T-helper 9 cell (primary cell): ENCODE results near the gene GTPBP4.
"Not testable (repeated sequence)": the region's sequence is repeated elsewhere in the genome, so short reads cannot be mapped to it uniquely, and the experiment has no call there.

ENCODE experiments used
- DNase-seq: peaks from one replicate; pipeline ENCODE4 v3.0.0-alpha.2; 2020

The GTPBP4 gene

DNA sequence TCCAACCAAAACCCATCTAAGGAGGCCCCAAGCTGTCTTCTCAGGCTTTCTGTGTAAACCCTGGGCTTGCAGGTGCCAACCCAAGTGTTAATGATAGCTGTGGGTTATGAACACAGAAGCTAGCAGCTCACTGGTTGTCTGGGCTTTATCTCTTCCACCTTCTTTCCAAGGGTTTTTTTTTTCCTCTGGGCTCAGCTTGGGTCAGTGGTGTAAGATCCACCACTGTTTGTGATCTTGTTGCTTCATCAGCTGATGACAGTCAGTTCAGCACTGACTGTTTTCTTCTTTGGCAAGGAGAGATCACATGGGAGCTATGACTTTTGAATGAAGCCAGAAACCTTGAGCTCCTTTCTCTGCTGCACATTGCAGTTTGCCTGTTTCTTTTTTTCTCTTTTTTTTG lies 4.6 kb downstream of the GTPBP4 start:
- no peak for DNase-seq

DNA sequence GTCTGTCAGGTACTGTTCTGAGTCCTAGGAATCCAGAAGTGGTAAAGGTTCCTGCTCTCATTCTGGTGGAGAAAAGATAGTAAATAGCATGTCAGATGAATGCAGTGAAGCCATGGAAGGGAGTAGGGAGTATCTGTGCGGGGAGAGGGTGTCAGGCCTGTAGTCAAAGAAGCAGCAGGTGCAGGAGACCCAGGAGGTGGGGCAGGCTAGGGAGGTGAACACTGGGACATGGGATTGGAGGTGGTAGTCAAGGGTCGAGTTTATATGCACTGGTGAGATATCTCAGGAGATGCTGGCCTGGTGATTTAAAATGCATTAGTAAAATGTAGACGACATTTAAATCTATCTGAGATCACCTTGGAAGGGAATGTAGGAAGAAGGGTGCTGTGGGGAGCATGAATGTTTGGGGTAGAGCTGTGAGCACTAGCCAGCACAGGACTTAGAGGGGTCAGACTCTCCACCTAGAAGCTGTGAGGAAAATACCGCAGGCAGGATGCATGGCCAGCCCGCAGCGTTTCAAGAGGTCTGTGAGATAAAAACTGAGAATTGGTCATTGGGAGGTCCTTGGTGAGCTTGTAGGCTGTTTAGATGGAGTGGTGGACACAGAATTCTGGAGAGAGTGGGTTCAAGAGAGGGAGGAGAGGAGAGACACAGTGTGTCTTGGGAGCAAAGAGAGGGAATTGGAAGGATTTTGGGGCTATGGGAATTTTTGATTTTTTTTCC lies 6.8 kb downstream of the GTPBP4 start:
- DNase-seq: no peak

DNA sequence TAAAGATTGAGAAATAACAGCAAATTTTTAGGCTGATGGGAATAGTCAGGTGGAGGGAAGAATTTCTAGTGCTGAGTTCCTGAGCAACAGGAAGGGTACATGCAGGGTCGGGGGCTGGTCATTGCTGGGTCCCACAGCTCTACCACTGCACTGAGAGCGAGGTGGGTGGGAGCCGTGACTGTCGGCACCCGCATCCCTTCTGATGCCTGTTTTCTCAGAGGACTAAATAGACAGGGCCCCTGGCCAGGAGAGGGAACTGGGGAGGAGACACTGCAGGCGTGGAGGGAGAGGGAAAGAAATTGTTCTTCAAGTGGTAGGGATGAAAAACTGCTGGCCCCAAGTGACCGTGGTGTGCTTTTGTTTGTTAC lies 7.3 kb downstream of the GTPBP4 start:
- no peak for DNase-seq

DNA sequence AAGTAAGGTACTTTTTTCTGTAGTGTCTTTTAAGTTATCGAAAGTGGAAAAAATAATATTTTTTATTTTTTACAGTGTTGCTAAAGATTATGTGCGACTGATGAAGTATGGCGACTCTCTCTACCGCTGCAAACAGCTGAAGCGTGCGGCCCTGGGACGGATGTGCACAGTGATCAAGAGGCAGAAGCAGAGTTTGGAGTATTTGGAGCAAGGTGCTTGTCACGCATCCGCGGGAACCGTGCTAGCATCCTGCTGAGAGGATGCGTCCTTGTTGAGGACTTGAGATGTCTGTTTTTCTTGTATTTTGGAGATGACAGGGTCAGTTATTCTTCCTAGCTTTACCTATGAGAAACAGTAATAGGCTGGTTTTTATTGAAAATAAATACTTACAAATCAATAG lies 7.8 kb downstream of the GTPBP4 start:
- no peak for DNase-seq

DNA sequence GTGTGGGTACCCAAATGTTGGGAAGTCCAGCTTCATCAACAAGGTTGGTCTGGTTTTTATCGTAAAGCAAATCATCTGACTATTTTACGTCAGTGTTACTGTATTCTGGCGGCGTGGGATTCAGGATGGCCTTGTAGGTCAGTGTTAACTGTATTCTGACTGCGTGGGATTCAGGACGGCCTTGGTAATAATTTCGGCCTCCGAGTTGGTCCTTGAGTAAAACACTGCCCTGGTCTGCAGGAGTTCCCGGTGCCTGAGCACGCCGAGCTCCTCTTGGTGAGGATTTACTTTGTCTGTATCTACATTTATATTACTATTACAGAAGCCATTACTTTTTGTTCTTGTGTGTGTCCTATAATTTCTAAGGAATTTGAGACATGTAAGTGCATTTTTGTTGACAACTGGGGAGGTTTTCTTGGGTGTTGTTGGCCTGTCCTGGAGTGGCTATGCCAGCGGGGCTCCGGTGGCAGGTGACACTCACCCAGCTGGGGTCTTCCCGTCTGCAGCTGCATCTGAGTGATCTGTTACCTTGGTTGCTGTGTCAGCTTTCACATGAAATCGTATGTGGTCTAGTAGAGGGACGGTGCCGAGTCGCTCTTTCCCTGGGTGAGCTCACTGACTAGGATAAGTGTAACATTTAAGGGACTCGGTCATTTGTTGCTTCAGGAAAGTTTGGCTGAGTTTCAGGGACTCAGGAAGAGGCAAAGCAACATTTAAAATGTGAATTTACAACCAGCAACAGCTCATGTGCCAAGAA lies 9.2 kb downstream of the GTPBP4 start:
- no peak for DNase-seq

DNA sequence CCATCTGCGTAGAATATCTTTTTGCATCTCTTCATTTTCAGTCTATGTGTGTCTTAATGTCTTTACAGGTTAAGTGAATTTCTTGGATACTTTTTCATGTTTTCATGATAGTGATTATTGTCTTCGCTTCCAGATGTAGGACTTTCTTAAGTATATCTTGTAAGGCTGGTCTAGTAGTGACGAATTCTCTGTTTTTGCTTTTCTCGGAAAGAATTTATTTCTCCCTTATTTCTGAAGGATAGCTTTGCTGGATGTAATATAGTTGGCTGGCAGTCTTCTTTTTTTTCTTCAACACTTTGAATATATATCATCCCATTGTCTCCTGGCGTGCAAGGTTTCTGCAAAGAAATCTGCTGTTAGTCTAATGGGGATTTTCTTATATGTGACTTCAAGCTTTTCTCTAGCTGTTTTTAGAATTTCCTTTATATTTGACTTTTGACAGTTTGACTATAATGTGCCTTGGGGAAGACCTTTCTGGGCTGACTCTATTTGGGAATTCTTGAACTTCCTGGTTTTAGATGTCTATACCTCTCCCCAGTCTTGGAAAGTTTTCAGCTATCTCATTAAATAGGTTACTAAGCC lies 14.3 kb downstream of the GTPBP4 start:
- DNase-seq: no peak

DNA sequence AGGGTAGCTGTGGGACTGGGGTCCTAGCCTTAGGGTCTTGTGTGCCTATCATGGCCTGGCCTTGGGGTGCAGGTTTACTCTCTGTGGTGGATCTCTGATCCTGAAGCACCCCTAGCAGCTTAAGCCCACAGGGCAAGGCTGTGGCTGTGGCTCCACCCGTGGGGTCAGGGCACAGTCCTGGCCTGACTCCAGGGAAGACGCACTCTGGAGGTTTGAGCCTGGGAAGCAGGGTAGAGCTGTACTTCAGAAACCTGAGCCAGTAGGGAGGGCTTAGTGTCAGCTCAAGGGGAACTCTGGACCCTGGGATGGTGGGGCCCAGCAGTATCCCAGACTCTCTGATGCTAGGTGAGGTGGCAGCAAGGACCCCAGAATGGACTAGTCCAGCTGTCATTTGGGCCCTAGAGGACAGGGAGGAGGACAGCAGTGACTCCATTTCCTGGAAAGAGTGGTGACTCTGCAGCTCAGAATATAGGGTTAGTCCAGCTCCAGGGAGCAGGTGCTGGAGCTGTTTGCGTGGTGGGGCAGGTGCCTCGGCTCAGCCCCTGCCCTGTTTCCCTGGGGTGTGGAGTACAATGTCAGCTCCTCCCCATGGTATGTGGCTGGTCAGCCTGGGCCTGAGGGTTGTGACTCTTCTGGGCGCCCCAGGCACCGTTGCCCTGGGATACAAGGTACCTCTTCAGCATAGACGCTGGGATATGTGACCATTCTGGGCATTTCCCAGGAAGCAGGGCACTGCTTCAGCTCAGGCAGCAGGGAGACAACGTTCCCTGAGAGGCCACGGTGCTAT lies 15.8 kb downstream of the GTPBP4 start:
- DNase-seq: no peak

DNA sequence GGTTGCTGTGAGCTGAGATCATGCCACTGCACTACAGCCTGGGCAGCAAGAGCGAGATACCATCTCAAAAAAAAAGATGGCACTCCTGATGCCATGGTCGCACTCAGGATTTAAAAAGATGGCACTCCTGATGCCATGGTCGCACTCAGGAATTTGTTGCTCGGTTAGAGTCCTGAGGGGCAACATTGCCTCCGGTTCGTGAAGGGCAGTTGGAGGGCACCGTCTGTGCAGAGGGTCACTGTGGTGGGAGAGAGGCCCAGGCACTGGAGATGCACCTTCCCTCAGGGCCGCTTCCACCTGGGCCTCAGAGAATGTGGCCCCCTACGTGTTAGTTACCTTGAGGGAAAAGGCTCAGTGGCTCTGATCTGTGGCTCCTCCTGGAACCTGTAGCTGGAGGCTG lies 18.3 kb downstream of the GTPBP4 start:
- DNase-seq: no peak

DNA sequence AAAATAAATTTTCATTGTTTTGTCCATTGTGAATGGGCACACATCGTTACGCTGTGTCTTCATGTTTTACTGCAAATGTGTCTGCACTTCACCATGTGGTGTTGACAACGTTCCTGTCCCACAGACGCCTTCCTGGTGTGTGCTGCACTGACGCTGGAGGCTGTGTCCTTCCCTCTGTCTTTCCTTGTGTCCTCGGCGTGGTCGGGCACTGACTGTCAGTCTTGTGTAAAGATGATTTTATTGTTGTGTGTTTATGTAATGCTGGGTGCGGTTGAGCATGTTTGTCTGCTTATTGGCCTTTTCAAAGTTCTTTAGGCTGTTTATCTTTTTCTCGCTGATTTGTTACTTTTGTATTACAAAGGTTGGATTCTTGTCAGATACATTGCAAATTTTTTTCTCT lies 19.3 kb downstream of the GTPBP4 start:
- DNase-seq: no peak

DNA sequence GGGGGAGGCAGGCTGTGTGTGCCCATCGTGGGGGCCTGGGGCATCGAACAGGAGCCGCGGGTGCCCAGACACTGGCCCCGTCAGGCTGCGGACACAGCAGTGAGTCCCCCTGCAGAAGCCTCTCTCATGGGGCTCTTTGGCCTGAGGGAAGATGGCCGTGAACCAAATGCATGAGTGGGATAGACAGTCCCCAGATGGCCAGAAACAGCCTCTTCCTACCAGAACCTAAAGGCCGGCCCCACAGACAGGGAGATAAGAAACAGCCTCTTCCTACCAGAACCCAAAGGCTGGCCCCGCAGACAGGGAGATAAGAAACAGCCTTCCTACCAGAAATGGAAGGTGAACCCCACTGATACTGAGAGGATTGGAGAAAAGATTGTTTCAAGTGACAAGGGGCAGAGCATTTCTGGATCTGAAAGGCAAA lies 20.8 kb downstream of the GTPBP4 start:
- DNase-seq: no peak

DNA sequence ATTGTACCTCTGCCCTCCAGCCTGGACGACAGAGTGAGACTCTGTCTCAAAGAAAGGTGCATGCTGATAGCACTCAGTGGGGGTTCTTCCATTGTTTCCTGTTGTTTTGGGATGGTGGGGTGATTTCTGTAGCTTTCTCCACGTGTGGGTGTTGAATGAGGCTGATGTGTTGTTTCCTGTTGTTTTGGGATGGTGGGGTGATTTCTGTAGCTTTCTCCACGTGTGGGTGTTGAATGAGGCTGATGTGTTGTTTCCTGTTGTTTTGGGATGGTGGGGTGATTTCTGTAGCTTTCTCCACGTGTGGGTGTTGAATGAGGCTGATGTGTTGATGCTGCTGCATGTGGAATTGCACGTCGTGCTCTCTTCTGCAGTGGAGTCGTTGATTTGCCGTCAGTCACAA lies 21.7 kb downstream of the GTPBP4 start:
- not testable (repeated sequence) for DNase-seq

DNA sequence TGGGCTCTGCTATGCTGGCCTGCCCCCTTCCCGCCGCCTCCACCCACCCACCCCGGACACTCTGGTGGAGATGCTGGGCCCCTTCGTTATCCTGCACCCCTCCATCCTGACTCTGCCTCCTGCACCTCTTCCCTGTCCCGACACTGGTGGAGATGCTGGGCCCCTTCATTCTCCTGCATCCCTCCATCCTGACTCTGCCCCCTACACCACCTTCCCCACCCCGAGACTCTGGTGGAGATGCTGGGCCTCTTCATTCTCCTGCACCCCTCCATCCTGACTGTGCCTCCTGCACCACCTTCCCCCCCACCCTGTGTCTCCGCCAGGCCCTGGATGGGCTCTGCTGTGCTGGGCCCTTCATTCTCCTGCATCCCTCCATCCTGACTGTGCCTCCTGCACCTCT lies 22.5 kb downstream of the GTPBP4 start:
- DNase-seq: no peak

DNA sequence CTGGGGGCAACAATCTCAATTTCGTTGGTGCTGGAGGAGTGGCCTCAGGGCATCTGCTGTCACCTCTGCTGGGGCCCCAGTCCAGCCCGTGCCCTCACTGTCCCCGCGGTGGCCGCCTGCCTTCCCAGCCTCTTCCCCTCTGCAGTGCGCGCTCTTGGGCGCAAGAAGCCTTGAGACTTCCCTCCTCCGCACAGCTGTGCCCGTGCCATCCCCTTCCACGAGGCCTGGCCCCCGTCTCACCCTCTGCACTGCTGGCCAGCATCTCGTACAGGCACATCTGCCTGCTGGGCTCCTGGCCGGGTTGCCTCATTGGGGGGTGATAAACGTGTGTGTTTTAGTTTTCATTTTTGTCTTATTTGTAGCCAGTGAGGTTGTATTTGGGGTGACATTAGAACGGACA lies 23.5 kb downstream of the GTPBP4 start:
- DNase-seq: no peak

DNA sequence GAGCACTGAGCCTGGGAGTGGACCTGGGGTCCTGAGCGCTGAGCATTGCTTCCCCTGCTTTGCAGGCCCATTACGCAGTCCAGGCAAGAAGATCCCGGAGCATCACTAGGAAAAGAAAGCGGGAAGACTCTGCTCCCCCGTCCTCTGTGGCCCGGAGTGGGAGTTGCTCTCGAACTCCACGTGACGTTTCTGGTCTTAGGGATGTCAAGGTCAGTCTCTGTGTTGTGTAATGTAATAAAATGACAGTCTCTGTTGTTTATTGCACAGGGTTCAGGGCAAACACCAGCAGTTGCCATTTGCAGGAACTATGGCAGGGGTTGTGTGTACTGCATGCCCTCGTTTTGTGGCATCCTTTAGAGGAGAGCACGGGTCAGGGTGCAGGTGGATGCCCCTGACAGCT lies 27.5 kb downstream of the GTPBP4 start:
- no peak for DNase-seq

DNA sequence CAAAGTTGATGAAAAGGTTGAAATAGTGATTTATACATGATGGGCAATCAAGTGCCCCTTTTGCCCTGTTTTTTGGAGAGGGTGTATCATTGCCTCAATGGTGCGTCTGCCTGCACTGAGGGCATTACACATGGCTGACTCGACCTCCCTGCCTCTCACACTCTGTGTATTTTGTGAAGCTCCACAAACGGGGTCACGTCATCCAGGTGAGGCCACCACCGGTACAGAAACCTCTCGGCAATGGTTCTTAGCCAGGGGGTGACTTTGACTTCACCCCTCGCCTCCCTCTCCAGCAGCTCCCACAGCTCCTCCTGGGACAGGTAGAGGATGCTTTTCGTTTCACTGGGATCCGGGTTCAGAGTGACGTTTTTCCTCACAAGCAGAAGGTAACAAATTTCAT lies 31.1 kb downstream of the GTPBP4 start:
- DNase-seq: no peak

DNA sequence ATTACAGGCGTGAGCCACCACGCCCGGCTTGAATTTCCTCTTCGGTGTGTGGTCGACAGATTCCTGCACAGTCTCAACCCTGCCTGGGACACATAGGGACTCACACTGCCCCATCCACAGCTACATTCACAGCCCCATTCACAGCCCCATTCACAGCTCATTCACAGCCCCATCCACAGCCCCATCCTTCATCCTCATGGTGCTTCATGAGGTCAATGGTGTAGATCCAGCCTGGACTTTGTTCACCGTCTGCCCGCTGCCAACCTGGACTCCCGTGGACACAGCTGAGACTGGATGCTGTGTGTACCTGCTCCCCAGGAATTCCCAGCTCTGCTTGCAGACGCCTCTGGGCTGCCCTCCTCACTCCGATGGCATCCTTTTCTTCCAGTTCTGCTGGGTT lies 32.2 kb downstream of the GTPBP4 start:
- DNase-seq: no peak

DNA sequence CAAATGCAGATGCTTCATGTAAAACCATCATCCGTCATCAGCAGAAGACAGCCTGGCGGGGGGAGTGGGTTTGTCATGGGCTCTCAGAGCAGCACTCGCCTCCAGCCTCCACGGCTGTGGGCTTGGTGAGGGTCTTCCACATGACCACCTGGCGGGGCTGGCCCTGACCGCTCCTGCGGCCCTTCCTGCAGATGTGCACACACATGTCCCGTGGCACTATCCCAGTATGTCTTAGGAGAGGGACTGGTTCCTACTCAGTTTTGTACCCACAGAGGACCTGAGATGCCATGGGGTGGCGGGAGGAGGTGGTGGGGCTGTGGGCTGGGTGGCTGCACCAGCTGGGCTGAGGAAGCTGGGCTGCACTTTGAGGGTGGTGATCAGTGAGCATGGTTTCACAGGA lies 32.7 kb downstream of the GTPBP4 start:
- no peak for DNase-seq

DNA sequence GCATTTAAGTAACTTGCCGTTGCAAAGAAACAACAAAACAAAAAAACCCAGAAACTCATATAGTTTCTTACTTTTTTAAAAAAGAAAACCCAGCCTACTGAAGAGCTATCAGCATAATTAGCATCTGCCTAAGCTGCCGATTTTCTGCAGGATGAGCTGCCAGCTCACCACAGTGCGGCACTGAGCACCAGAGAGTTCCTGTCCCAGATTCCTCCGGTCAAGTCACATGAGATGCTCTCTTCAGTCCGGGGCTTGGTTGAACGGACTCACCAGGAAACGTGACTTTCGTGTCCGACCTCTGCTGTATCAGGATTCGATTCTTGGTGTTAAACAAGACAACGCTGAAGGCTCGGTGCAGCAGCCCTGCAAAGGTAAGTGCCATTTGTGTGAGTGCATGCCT lies 34.2 kb downstream of the GTPBP4 start:
- DNase-seq: no peak

DNA sequence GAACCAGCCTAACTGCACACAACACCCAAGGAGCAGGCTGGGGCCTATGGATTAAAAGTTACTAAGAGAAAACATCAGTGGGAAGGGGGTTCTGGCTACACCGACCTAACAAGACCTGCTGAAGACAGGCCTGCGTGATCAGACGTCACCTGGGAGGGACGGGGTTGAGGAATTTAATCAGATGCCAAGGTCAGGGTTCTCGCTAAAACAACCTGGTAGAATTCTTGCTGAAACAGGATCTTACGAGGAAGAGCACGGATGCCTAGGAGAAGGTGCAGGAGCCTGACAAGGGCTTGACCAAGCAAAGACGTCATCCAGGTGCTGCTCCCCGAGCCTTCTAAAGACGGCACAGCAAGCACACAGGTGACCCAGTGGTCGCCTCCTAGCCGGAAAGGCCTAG lies 35.9 kb downstream of the GTPBP4 start:
- DNase-seq: no peak

DNA sequence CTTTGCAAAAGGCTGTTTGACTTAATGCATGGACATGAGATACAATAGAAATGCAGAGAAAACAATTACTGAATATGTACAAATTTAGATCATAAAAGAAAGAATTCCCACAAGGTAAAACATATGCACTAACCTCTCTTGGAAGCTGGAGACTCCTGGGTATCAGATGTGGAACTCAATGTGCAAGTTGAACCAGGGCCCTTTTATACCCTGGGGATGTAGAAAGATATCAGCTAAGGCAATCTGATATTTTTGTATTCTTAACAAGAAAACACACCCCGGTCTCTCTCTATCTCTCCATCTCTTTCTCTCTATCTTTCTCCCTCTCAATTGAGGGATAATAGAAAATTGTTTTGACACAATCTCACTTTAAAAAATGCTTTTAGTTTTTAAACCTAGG lies 37.4 kb downstream of the GTPBP4 start, which contains the start of gene IDI2:
Gene IDI2 (minus strand): TSS at position 177 of the 400 bp plus-strand sequence. CDS start 1,136 bp downstream, outside the sequence.
- no peak for DNase-seq

DNA sequence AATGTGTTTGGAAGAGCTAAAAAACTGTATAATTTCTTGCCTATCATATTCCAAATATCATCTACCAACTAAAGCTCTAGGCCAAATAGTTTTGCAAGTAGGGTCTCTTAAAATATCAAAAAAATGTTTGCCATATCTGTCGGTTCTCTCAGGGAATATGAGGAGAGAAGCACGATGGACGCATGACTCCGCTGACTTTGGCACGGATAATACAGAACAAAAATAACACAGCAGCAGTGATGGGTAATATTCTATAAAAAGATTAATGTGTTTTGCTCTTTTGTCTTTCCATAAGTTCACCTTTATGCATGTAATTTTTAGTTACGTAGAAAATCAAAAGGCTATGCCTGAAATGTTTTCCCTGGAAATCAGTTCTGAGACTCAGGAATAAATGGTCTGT lies 38.3 kb downstream of the GTPBP4 start:
- DNase-seq: no peak

DNA sequence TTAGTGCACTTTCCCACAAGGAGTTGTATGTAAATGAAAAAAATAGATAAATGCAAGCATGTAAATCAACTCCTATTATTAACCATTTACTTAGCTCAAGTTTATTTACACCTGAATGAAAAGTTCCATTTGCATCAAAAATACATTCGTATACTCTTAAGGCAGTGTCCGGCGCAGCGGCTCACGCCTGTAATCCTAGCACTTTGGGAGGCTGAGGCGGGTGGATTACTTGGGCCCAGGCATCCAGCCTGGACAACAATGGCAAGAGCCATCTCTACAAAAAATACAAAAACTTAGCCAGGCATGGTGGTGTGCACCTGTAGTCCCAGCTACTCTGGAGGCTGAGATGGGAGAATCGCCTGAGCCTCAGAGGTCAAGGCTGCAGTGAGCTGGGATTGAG lies 41.6 kb downstream of the GTPBP4 start:
- no peak for DNase-seq

DNA sequence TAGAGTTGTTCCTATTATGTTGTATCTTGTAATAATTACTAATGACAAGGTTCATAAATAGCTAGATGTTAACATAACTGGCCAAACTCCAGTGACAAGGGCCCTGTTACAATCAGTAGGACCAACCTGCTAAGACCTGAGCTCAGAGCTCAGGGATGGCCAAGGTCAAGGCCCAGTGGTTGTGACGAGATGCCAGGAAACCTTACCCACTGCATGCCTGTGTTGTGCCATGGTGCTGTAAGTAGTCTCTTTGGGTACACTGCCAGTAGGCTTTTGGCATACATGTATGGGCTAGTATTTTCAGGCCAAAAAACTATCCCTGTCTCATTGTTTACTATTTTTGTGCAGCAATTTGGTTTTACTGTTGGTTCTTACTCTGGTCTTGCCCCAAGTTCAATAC lies 45.4 kb downstream of the GTPBP4 start:
- no peak for DNase-seq
